ENCODE data around the gene HBM. TPM values are rescaled to one million over a fixed set of nuclear protein-coding genes. Genes with fewer than 3 reads are reported as not detected.

HBM gene
- total RNA-seq, 1 experiment from 2014 or later, result not detected

DNA sequence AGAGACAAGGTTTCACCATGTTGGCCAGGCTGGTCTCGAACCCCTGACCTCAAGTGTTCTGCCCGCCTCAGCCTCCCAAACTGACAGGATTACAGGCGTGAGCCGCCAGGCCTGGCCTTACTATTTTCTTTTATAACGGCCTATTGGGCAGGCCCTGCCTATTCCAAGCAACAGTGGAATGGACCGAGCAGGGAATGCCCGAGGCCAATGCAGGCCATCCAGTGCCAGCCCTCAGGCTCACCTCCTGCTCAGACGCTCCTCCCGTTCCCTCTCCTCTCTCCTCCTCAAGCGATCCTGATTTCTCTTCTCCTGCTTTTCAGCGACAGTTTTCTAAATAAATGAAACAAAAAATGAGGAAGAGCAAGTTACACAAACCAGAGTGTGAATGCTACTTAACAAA is 26.9 kb downstream of the HBM start:
- no peak overlapping the region for H2BK120ac ChIP-seq (ENCODE audit: low read depth, low read length, poor library complexity, severe bottlenecking)
- H3K4me2 ChIP-seq (ENCODE audit: insufficient read depth, insufficient read length, low read length), result no peak overlapping the region
- peaks cover 2% of the 10 kb centered on the region for H4K20me1 ChIP-seq (ENCODE audit: control insufficient read depth, insufficient read depth, insufficient read length)
- no peak overlapping the region for H3K4ac ChIP-seq (ENCODE audit: low read depth, low read length)
- no peak overlapping the region for H2BK12ac ChIP-seq (ENCODE audit: insufficient read length, low read depth, low read length)
- H3K23ac ChIP-seq (ENCODE audit: insufficient read length, low read depth, low read length), result no peak overlapping the region
- no peak overlapping the region for H4K5ac ChIP-seq (ENCODE audit: insufficient read length, low read depth, low read length)
- no peak overlapping the region for H3K56ac ChIP-seq (ENCODE audit: insufficient read length, low read depth, low read length)
- WGBS (ENCODE audit: extremely low coverage, insufficient read length, low lambda C conversion rate), result no CpG with 5 or more reads among the region's 11 CpGs
- no peak overlapping the region for H2AFZ ChIP-seq (ENCODE audit: low read length)
- no peaks in the 10 kb centered on the region for H3K9me3 Mint-ChIP-seq
- no peak overlapping the region; a peak in 1 of 5 replicates for H3K4me3 Mint-ChIP-seq
- H2AK5ac ChIP-seq (ENCODE audit: insufficient read length, low read length), result no peak overlapping the region
- H3K4me1 ChIP-seq (ENCODE audit: insufficient read depth, low read length), result no peaks in the 10 kb centered on the region
- H3K27me3 ChIP-seq (ENCODE audit: insufficient read depth, low read length), result no peaks in the 10 kb centered on the region
- DNase-seq, result no peak
- no peaks in the 10 kb centered on the region for H3K23me2 ChIP-seq (ENCODE audit: insufficient read length, low read depth, low read length, poor library complexity, severe bottlenecking)
- H3K27ac Mint-ChIP-seq, result peak overlapping the region in 1 of 3 experiments; percentile 20; a peak in 2 of 7 replicates
- H3K9ac ChIP-seq (ENCODE audit: extremely low read depth, insufficient read length, low read length), result no peak overlapping the region
- no peaks in the 10 kb centered on the region for H3K79me1 ChIP-seq (ENCODE audit: insufficient read depth, low read depth, low read length, poor library complexity, severe bottlenecking)
- no peak overlapping the region for H3T11ph ChIP-seq (ENCODE audit: low read length)
- TF ChIP-seq, protein P1, sequence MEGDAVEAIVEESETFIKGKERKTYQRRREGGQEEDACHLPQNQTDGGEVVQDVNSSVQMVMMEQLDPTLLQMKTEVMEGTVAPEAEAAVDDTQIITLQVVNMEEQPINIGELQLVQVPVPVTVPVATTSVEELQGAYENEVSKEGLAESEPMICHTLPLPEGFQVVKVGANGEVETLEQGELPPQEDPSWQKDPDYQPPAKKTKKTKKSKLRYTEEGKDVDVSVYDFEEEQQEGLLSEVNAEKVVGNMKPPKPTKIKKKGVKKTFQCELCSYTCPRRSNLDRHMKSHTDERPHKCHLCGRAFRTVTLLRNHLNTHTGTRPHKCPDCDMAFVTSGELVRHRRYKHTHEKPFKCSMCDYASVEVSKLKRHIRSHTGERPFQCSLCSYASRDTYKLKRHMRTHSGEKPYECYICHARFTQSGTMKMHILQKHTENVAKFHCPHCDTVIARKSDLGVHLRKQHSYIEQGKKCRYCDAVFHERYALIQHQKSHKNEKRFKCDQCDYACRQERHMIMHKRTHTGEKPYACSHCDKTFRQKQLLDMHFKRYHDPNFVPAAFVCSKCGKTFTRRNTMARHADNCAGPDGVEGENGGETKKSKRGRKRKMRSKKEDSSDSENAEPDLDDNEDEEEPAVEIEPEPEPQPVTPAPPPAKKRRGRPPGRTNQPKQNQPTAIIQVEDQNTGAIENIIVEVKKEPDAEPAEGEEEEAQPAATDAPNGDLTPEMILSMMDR (conservative IDR thresholded peaks at IDR 0.05), result no peak
- H4K8ac ChIP-seq (replicated peaks; ENCODE audit: insufficient read length, low read depth, low read length), result no peak overlapping the region
- no peak overlapping the region for H3K14ac ChIP-seq (ENCODE audit: insufficient read depth, low read length)
- H3K9me3 ChIP-seq (ENCODE audit: control insufficient read depth, low read depth, low read length), result no peaks in the 10 kb centered on the region
- peaks cover 59 to 93% (median 80%) of the 10 kb centered on the region in 3 experiments for H3K36me3 Mint-ChIP-seq (ENCODE audit: insufficient read depth in 1 of 3, low read depth in 3 of 3)
- no peaks in the 10 kb centered on the region for H3K79me2 ChIP-seq (ENCODE audit: insufficient read depth, low read length)
- H3K4me1 Mint-ChIP-seq, result no peaks in the 10 kb centered on the region
- no peaks in the 10 kb centered on the region for H3K27me3 Mint-ChIP-seq (ENCODE audit: low read depth)
- no peak overlapping the region for H2BK15ac ChIP-seq (ENCODE audit: low read depth, low read length)
- H4K91ac ChIP-seq (ENCODE audit: insufficient read length, low read depth, low read length), result no peak overlapping the region
- no peak overlapping the region for H3K27ac ChIP-seq (ENCODE audit: insufficient read length, low read depth, low read length)
- no peak overlapping the region for H3K18ac ChIP-seq (ENCODE audit: insufficient read length, low read depth, low read length)
- no peak overlapping the region for H2BK5ac ChIP-seq (ENCODE audit: insufficient read length, low read length)
- H2BK20ac ChIP-seq (ENCODE audit: low read depth, low read length, poor library complexity, severe bottlenecking), result no peak overlapping the region
